Measurements from ENCODE around the gene KRT75. TPM values are rescaled to one million over a fixed set of nuclear protein-coding genes. Genes with fewer than 3 reads are reported as not detected.

KRT75 gene
- total and polyA plus RNA-seq, 2 donors (not counting 3 experiments of a cell fraction or from before 2014, with no cell fraction given): not detected

- no peak overlapping the region for H3K9ac ChIP-seq (replicated peaks; ENCODE audit: extremely low read depth, insufficient read depth, low read length)
- ChIA-PET CTCF (interaction anchor here (1.2 to 1.8 kb wide), 2 partner anchors 12 to 134 kb away, joined by 3 to 5 read pairs; no protein-coding TSS in a partner anchor), POLR2A (no interaction called here)
Measured at GRCh38 chr12:52413202-52413601, 21.0 kb downstream of the KRT75 start.

More at GRCh38 chr12:52413202-52413601, 21.0 kb downstream of the KRT75 start:
- dilution Hi-C loops (cut with MboI; ENCODE audit: extremely low pct_ligation_motif_present, low sequenced_read_pairs) (no loop called here), intact Hi-C loops (cut with micrococcal nuclease) (no loop called here)
- Histone ChIP-seq H3K27me3 (ENCODE audit: control insufficient read depth in 2 of 2, insufficient read depth in 2 of 2, low read length in 2 of 2) (peaks cover 0 to 2% of the 10 kb centered on the region in 2 experiments), H3K4me3 (replicated peaks in 1 of 3; ENCODE audit: insufficient read depth in 1 of 3, low read depth in 1 of 3, low read length in 3 of 3) (no peak overlapping the region), H3K4me2 (ENCODE audit: insufficient read depth, low read length) (no peak overlapping the region), H3K36me3 (ENCODE audit: control insufficient read depth in 2 of 2, extremely low read depth in 1 of 2, insufficient read depth in 2 of 2, low read length in 2 of 2) (no peaks in the 10 kb centered on the region), H2AFZ (ENCODE audit: low read depth, low read length) (no peak overlapping the region), H3K27ac (ENCODE audit: insufficient read depth, low read depth, low read length) (no peak overlapping the region), H3K9me1 (replicated peaks; ENCODE audit: control insufficient read depth, extremely low read depth, insufficient read depth, low read length) (no peaks in the 10 kb centered on the region), H3K79me2 (ENCODE audit: control insufficient read depth, insufficient read depth, low read length) (no peaks in the 10 kb centered on the region), H3K4me1 (ENCODE audit: control insufficient read depth, extremely low read depth, insufficient read depth, low read length) (no peaks in the 10 kb centered on the region), H3K9me3 (replicated peaks; ENCODE audit: control insufficient read depth, insufficient read depth, low read length) (no peaks in the 10 kb centered on the region), H4K20me1 (replicated peaks; ENCODE audit: control insufficient read depth, extremely low read depth, insufficient read depth, low read length) (no peaks in the 10 kb centered on the region)
- FAIRE-seq (no peak), DNase-seq (ENCODE audit: low read depth, low spot score) (no peak)
- BruUV-seq (replicated peaks): no TSS peak
- no peak for TF ChIP-seq FOS (IDR thresholded peaks at IDR 0.05; ENCODE audit: borderline replicate concordance, insufficient read depth, low read length)
- TF ChIP-seq MYC (IDR thresholded peaks at IDR 0.05; ENCODE audit: low read depth, low read length): no peak
- no peak for TF ChIP-seq GATA2 (IDR thresholded peaks at IDR 0.05; ENCODE audit: insufficient read depth, insufficient read length, low read depth, low read length)
- no peak for TF ChIP-seq CTCF (IDR thresholded peaks at IDR 0.05; ENCODE audit: extremely low read depth in 1 of 2, insufficient read depth in 1 of 2, low read depth in 1 of 2, low read length in 2 of 2)
- no peak for TF ChIP-seq MAX (IDR thresholded peaks at IDR 0.05; ENCODE audit: insufficient read depth, insufficient read length)
- no peak for TF ChIP-seq JUN (IDR thresholded peaks at IDR 0.05; ENCODE audit: borderline replicate concordance, insufficient read depth, insufficient read length, low read depth)
- TF ChIP-seq POLR2AphosphoS5 (IDR thresholded peaks at IDR 0.05; ENCODE audit: insufficient read depth, low read depth, low read length): no peak
- no peak for TF ChIP-seq EZH2 (IDR thresholded peaks at IDR 0.05; ENCODE audit: borderline replicate concordance, low read depth, low read length, severe bottlenecking)
- TF ChIP-seq POLR2A (IDR thresholded peaks at IDR 0.05; ENCODE audit: low read depth, low read length): no peak

Data from endothelial cell of umbilical vein (primary cell).